CD4-positive, CD25-positive, alpha-beta regulatory T cell (primary cell): ENCODE data around the gene TAX1BP1. TPM values are rescaled to one million over a fixed set of nuclear protein-coding genes. Genes with fewer than 3 reads are reported as not detected.

ENCODE experiments used
- ATAC-seq, 2 donors: fragments of 150-1000 bp; cut with Tn5 transposase; one replicate each; pipeline ENCODE4 v1.10.0; 2021; ENCODE audit warnings: low read depth in 2 of 2, moderate number of reproducible peaks in 2 of 2, moderate library complexity in 1 of 2
- DNase-seq, 3 donors: peaks; one replicate each; pipeline versions ENCODE4 v3.0.0 to v3.0.0-alpha.2; 2012 to 2022; ENCODE audit warnings: mixed read lengths in 1 of 3
- H3K27ac ChIP-seq: one replicate; pipeline ENCODE4 v1.7.0; 2013; ENCODE audit warnings: mild to moderate bottlenecking, low read length; ENCODE audit not compliant: insufficient read depth, poor library complexity, severe bottlenecking
- H3K27me3 ChIP-seq: one replicate; pipeline ENCODE4 v1.7.0; 2013; ENCODE audit warnings: low read length; ENCODE audit not compliant: control insufficient read depth, insufficient read depth
- H3K36me3 ChIP-seq: one replicate; pipeline ENCODE4 v1.7.0; 2013; ENCODE audit warnings: mild to moderate bottlenecking, low read length, moderate library complexity; ENCODE audit not compliant: control insufficient read depth, insufficient read depth
- H3K4me1 ChIP-seq: 2 replicates; pipeline ENCODE4 v1.7.0; 2013; ENCODE audit warnings: mild to moderate bottlenecking, low read length; ENCODE audit not compliant: insufficient read depth, control insufficient read depth, poor library complexity, severe bottlenecking
- H3K4me3 ChIP-seq: one replicate; pipeline ENCODE4 v1.7.0; 2013; ENCODE audit warnings: low read depth, mild to moderate bottlenecking, low read length, moderate library complexity
- H3K9me3 ChIP-seq, 2 experiments: 1 replicate in 1 of 2; 2 replicates in 1 of 2; pipeline ENCODE4 v1.7.0; 2013; ENCODE audit warnings: low read length in 2 of 2, mild to moderate bottlenecking in 1 of 2, moderate library complexity in 1 of 2; ENCODE audit not compliant: control insufficient read depth in 2 of 2
- H3K27ac Mint-ChIP-seq, 3 donors: one replicate each; pipeline ENCODE4 v1.8.0; 2020 to 2022; ENCODE audit warnings: mild to moderate bottlenecking in 3 of 3, mixed read lengths in 3 of 3, moderate library complexity in 2 of 3
- H3K27me3 Mint-ChIP-seq: one replicate; pipeline ENCODE4 v1.8.0; 2022; ENCODE audit warnings: mild to moderate bottlenecking, mixed read lengths
- H3K36me3 Mint-ChIP-seq: one replicate; pipeline ENCODE4 v1.8.0; 2020; ENCODE audit warnings: mixed read lengths
- H3K4me1 Mint-ChIP-seq, 4 donors: one replicate each; pipeline ENCODE4 v1.8.0; 2020 to 2022; ENCODE audit warnings: mixed read lengths in 4 of 4, mild to moderate bottlenecking in 1 of 4
- H3K4me3 Mint-ChIP-seq, 4 donors: one replicate each; pipeline ENCODE4 v1.8.0; 2020 to 2022; ENCODE audit warnings: mild to moderate bottlenecking in 4 of 4, mixed read lengths in 4 of 4, moderate library complexity in 3 of 4
- H3K9me3 Mint-ChIP-seq, 7 donors: one replicate each; pipeline ENCODE4 v1.8.0; 2020 to 2022; ENCODE audit warnings: mixed read lengths in 7 of 7, mild to moderate bottlenecking in 3 of 7, moderate library complexity in 2 of 7
- polyA plus RNA-seq, 4 donors: library from polyadenylated mRNA; unstranded; fragments of 300-500 nt; fragmentation: Illumina TruSeq; gene quantifications; one replicate each; pipeline ENCODE4 v1.2.3, GENCODE V29; 2021
- total RNA-seq: library from RNA; stranded (reverse); gene quantifications from one replicate; pipeline ENCODE4 v1.2.3, GENCODE V29; 2022

TAX1BP1 gene
- total RNA-seq (159 TPM), polyA plus RNA-seq (100 to 1,000 TPM; 107 to 142 (median 121) TPM)

DNA sequence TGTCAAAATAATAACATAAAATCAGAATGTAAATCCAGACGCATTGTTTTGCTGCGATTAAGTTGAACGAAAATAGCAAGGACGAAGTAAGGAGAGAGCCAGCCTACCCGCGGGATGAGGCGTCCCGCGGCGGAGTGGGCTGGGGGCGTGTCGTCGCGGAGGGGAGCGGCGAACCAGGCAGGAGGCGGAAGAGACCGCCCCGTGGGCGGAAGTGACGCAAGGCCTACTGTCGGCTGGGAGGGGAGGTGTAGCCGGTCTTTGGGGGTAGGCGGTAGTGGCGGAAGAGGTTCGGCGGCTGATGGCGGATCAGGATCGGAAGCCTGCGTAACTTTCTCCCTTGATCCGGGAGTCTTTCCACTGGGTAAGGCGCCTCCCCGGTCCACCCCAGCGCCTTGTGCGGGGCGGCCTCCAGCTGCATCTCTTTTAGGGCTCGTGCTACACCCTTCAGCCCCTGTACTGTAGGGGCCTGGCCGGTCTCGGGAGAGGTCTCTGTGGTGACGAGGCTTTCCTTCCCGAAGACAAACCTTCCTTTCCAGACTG lies at the start of gene TAX1BP1:
TAX1BP1 (plus strand) TSS at position 254 of the 540 bp plus-strand sequence. CDS start 8,363 bp downstream, outside the sequence.
- H3K27ac ChIP-seq = peak within 1 kb of the TSS; percentile 98
- peak; percentile 96 for ATAC-seq

DNA sequence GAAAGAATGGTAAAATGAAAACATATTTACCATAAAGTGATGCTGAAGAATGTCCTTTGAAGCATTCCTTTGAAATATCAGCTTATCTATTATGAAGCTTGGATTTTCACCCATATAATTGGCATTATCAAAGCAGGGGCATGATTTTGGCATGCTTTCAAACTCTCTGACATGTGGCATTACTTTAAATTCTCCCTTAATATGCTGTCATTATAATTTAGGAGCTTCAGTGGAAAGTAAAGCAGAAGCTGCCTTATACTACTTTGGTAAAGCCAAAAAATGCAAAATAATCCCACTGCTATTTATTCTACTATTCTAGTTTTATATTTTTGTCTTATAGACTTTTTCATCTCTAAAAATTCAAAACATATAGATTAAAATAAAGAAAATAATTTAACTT lies 49.3 kb upstream of the TAX1BP1 start:
- no peaks in the 10 kb centered on the region for H3K4me1 Mint-ChIP-seq
- H3K36me3 Mint-ChIP-seq = no peaks in the 10 kb centered on the region
- H3K9me3 Mint-ChIP-seq = peaks cover 0 to 5% (median 3%) of the 10 kb centered on the region in 7 donors
- H3K27me3 ChIP-seq = peaks cover 4% of the 10 kb centered on the region
- no peak overlapping the region for H3K4me3 ChIP-seq
- no peaks in the 10 kb centered on the region for H3K36me3 ChIP-seq
- DNase-seq = no peak
- no peak overlapping the region for H3K4me3 Mint-ChIP-seq
- no peak overlapping the region for H3K27ac ChIP-seq
- H3K27ac Mint-ChIP-seq = no peak overlapping the region
- H3K9me3 ChIP-seq = no peaks in the 10 kb centered on the region
- ATAC-seq = no peak
- peaks cover 28% of the 10 kb centered on the region for H3K27me3 Mint-ChIP-seq
- H3K4me1 ChIP-seq = no peaks in the 10 kb centered on the region

More for the DNA sequence above, at the start of gene TAX1BP1:
- Histone ChIP-seq H3K4me3 (peak within 1 kb of the TSS; percentile 86), H3K27me3 (peaks cover 3% of the 10 kb centered on the region), H3K9me3 (no peaks in the 10 kb centered on the region), H3K4me1 (peaks cover 28% of the 10 kb centered on the region), H3K36me3 (no peaks in the 10 kb centered on the region)
- Mint-ChIP-seq H3K9me3 (peaks cover 0 to 4% (median 0%) of the 10 kb centered on the region in 7 donors), H3K4me3 (peak within 1 kb of the TSS; percentile 95 to 99 (median 99)), H3K27ac (peak within 1 kb of the TSS; percentile 91 to 99 (median 96)), H3K36me3 (peaks cover 13% of the 10 kb centered on the region), H3K27me3 (peaks cover 12% of the 10 kb centered on the region), H3K4me1 (peaks cover 16 to 51% (median 42%) of the 10 kb centered on the region in 4 donors)
- peak; percentile 95 to 96 (median 96) for DNase-seq

DNA sequence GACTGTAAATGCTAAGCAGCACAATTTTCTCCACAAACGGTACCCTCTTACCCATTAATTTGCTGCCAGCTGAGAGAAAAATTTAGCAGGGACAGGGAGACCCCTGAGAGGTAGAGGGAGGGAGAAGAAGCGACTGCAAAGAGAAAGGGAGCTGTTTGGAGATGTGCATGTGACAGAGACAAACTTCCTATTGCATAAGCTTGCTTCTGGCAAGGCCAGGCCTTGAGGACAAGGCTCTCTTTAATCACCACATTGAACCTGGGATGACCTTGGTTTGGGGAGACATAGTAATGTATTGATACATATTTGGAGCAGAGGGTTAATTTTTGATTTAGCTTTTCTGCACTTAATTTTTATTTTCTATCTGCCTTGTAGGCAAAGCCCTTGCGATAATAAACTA lies 46.2 kb upstream of the TAX1BP1 start:
- H3K4me3 ChIP-seq = no peak overlapping the region
- H3K27me3 ChIP-seq = peaks cover under 1% of the 10 kb centered on the region
- Mint-ChIP-seq H3K9me3 (peaks cover 0 to 2% (median 0%) of the 10 kb centered on the region in 7 donors), H3K4me1 (no peaks in the 10 kb centered on the region), H3K36me3 (no peaks in the 10 kb centered on the region), H3K27ac (no peak overlapping the region), H3K4me3 (no peak overlapping the region), H3K27me3 (peaks cover 15% of the 10 kb centered on the region)
- no peaks in the 10 kb centered on the region for H3K36me3 ChIP-seq
- DNase-seq (no peak), ATAC-seq (no peak)
- no peak overlapping the region for H3K27ac ChIP-seq
- H3K9me3 ChIP-seq = no peaks in the 10 kb centered on the region
- no peaks in the 10 kb centered on the region for H3K4me1 ChIP-seq

DNA sequence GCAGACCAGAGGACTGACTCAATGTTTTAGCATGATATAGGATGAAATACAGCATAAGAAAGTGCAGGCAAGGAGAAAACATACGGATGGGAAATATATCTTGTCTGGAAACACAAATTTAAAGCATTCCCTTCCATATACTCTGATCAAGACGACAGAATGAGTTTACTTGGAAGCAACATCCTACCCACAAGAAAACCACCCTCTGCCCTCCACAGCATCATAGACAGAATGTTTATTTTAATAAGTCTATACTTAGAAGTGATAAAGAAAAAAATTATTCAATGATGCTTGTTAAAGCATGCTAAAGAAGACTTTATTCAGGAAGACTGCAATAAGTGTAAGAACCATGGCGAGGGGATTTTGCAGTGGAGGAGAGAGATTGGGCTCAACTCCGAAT lies 44.9 kb upstream of the TAX1BP1 start:
- Mint-ChIP-seq H3K9me3 (no peaks in the 10 kb centered on the region), H3K4me3 (no peak overlapping the region), H3K36me3 (no peaks in the 10 kb centered on the region), H3K27me3 (peaks cover 9% of the 10 kb centered on the region), H3K4me1 (no peaks in the 10 kb centered on the region), H3K27ac (no peak overlapping the region)
- no peaks in the 10 kb centered on the region for H3K9me3 ChIP-seq
- DNase-seq (no peak), ATAC-seq (no peak)
- no peak overlapping the region for H3K27ac ChIP-seq
- no peaks in the 10 kb centered on the region for H3K36me3 ChIP-seq
- H3K27me3 ChIP-seq = no peaks in the 10 kb centered on the region
- no peak overlapping the region for H3K4me3 ChIP-seq
- no peaks in the 10 kb centered on the region for H3K4me1 ChIP-seq

DNA sequence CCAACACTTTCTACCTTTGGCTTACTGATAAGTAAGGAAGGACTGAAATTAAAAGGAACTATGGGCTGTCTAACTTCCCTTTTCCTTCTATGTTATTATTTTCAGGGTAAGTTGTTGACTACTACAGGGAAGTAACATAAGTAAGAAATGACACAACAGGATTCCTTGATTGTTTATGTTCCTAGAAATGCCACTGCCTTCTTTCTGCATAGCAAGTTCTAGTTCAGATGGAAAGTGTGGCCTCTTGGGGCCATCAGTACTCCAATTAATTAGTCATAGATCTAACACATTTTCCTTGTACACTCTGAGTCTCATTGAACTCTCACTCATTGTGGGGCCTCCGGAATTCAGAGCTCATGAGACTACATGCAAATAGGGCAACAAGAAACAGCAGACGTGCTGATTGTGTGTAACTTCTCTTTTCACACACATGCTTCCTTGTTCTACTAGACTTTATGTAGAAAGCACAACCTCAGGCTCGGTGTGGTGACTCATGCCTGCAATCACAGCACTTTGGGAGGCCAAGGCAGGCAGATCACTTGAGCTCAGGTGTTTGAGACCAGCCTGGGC lies 42.0 kb upstream of the TAX1BP1 start:
- no peak overlapping the region for H3K27ac ChIP-seq
- H3K4me3 Mint-ChIP-seq = no peak overlapping the region

DNA sequence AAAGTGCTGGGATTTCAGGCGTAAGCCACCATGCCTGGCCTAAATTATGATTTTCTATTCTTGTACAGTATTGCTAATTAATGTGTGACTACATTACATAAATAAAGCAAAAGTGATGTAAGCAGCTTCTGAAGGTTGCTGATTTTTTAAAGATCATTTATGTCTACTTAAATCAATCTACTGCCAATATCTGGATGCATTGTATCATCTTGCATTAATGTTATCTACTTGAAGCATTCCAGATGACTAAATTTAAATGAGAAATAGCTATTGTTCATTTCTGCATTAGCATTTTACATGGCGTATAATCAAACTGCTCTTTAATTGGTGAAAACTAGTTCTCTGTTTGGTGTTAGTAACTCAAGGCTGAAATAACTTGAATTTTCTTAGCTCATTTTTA lies 40.2 kb upstream of the TAX1BP1 start:
- Histone ChIP-seq H3K4me1 (no peaks in the 10 kb centered on the region), H3K9me3 (no peaks in the 10 kb centered on the region), H3K36me3 (no peaks in the 10 kb centered on the region), H3K27ac (no peak overlapping the region), H3K4me3 (no peak overlapping the region), H3K27me3 (peaks cover 6% of the 10 kb centered on the region)
- no peak overlapping the region for H3K4me3 Mint-ChIP-seq
- DNase-seq (no peak), ATAC-seq (no peak)
- peaks cover 19% of the 10 kb centered on the region for H3K27me3 Mint-ChIP-seq
- no peaks in the 10 kb centered on the region for H3K4me1 Mint-ChIP-seq
- H3K9me3 Mint-ChIP-seq = no peaks in the 10 kb centered on the region
- no peaks in the 10 kb centered on the region for H3K36me3 Mint-ChIP-seq
- no peak overlapping the region for H3K27ac Mint-ChIP-seq

More for the DNA sequence above, 42.0 kb upstream of the TAX1BP1 start:
- Mint-ChIP-seq H3K9me3 (no peaks in the 10 kb centered on the region), H3K36me3 (no peaks in the 10 kb centered on the region), H3K27me3 (peaks cover 17% of the 10 kb centered on the region), H3K27ac (no peak overlapping the region), H3K4me1 (no peaks in the 10 kb centered on the region)
- H3K9me3 ChIP-seq = no peaks in the 10 kb centered on the region
- no peak overlapping the region for H3K4me3 ChIP-seq
- no peaks in the 10 kb centered on the region for H3K4me1 ChIP-seq
- DNase-seq (peak in 1 of 3 donors; percentile 3), ATAC-seq (peak; percentile 20 to 44)
- H3K36me3 ChIP-seq = no peaks in the 10 kb centered on the region
- H3K27me3 ChIP-seq = peaks cover 4% of the 10 kb centered on the region

DNA sequence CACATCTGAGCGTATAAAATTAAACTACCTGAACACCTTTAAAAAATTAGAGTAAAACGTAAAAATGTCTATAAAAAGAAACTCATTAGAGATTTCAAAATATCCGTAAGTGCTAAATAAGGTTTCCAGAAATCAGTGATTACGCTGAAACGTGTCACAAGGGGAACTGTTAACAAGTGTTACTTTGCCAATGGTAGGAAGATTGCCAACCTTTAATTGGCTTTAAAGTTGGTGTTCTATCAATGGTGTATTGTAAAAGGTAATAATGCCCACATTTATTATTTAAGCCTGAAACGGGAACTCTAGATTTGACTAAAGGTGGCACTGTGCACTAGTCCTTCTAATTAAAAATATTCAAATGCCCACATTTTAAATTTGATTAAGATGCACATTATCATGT lies 39.5 kb upstream of the TAX1BP1 start:
- no peaks in the 10 kb centered on the region for H3K9me3 Mint-ChIP-seq
- peaks cover 19% of the 10 kb centered on the region for H3K27me3 Mint-ChIP-seq
- no peak overlapping the region for H3K27ac ChIP-seq
- H3K36me3 Mint-ChIP-seq = no peaks in the 10 kb centered on the region
- no peak overlapping the region for H3K27ac Mint-ChIP-seq
- H3K9me3 ChIP-seq = no peaks in the 10 kb centered on the region
- no peak overlapping the region for H3K4me3 Mint-ChIP-seq
- peaks cover 6% of the 10 kb centered on the region for H3K27me3 ChIP-seq
- ATAC-seq (no peak), DNase-seq (no peak)
- H3K36me3 ChIP-seq = no peaks in the 10 kb centered on the region
- H3K4me1 ChIP-seq = no peaks in the 10 kb centered on the region
- no peak overlapping the region for H3K4me3 ChIP-seq
- H3K4me1 Mint-ChIP-seq = no peaks in the 10 kb centered on the region

DNA sequence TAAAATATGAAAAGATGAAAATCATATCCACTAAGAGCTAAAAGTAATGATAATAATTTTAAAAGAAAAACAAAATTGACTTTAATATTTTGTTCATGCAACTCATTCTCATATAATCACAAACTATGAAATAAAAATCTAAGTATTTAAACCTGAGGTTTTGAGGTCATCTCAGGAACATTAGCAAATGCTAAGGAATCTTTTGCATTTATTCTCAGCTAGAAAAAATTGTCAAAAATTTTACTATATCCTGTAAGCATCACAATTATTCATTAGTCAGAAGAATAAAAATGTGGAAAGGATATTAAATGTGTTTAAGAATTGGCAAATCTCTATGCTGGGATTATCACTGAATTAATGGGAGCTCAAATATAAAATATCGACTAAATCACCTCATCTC lies 36.8 kb upstream of the TAX1BP1 start:
- DNase-seq (no peak), ATAC-seq (no peak)
- Mint-ChIP-seq H3K27me3 (peaks cover 22% of the 10 kb centered on the region), H3K9me3 (no peaks in the 10 kb centered on the region), H3K27ac (no peak overlapping the region), H3K4me1 (no peaks in the 10 kb centered on the region), H3K4me3 (no peak overlapping the region), H3K36me3 (no peaks in the 10 kb centered on the region)
- H3K27me3 ChIP-seq = peaks cover 8% of the 10 kb centered on the region
- H3K4me3 ChIP-seq = no peak overlapping the region
- H3K9me3 ChIP-seq = no peaks in the 10 kb centered on the region
- H3K27ac ChIP-seq = no peak overlapping the region
- no peaks in the 10 kb centered on the region for H3K4me1 ChIP-seq
- H3K36me3 ChIP-seq = no peaks in the 10 kb centered on the region
